Panc1 (cell line): ENCODE data around the gene MCTP1. TPM values are rescaled to one million over a fixed set of nuclear protein-coding genes. Genes with fewer than 3 reads are reported as not detected.

Source experiments
- ATAC-seq: fragments of 200-7000 bp; cut with Tn5 transposase; 2 replicates; pipeline ENCODE4 v1.9.1; 2020; ENCODE audit warnings: mild to moderate bottlenecking, moderate library complexity
- BruUV-seq: library from RNA; stranded (reverse); fragments of 400-500 nt; replicated peaks from 2 replicates; lab custom pipeline; 2021; lab: Mats Ljungman, UMichigan
- CTCF ChIA-PET: fragments of 300-600 bp; sonication (Branson Sonifier 250); formaldehyde crosslinking; loops from one replicate; lab custom pipeline; 2022; ENCODE audit warnings: antibody characterized with exemption; lab: Charles Lee
- POLR2A ChIA-PET: fragments of 300-600 bp; sonication (Branson Sonifier 250); formaldehyde crosslinking; loops from one replicate; lab custom pipeline; 2022; ENCODE audit warnings: antibody characterized with exemption; lab: Charles Lee
- DNase-seq: peaks from one replicate; pipeline ENCODE4 v3.0.0-alpha.2; 2010; ENCODE audit warnings: low read depth, low spot score
- H3K27ac ChIP-seq: 2 replicates; pipeline ENCODE4 v1.5.1; 2011; ENCODE audit warnings: mild to moderate bottlenecking, low read length, inconsistent platforms
- H3K27me3 ChIP-seq: fragments of 200-500 bp; sonication (Bioruptor generic); 2 replicates; pipeline ENCODE4 v1.6.0; 2014; ENCODE audit warnings: low read length, inconsistent platforms; ENCODE audit not compliant: control insufficient read depth, insufficient read depth
- H3K36me3 ChIP-seq: fragments of 200-500 bp; sonication (Bioruptor generic); 2 replicates; pipeline ENCODE4 v1.5.1; 2014; ENCODE audit warnings: inconsistent platforms, mild to moderate bottlenecking, low read length, moderate library complexity; ENCODE audit not compliant: control insufficient read depth, insufficient read depth
- H3K4me1 ChIP-seq: 2 replicates; pipeline ENCODE4 v1.5.1; 2011; ENCODE audit warnings: inconsistent platforms, mild to moderate bottlenecking, low read length, moderate library complexity; ENCODE audit not compliant: control insufficient read depth, insufficient read depth
- H3K4me3 ChIP-seq, 2 experiments: 2 replicates each; pipeline ENCODE4 v1.5.1; 2011 to 2012; ENCODE audit warnings: low read depth in 2 of 2, low read length in 2 of 2, mild to moderate bottlenecking in 2 of 2, inconsistent platforms in 1 of 2, moderate library complexity in 1 of 2
- H3K9me3 ChIP-seq: fragments of 200-500 bp; sonication (Bioruptor generic); 2 replicates; pipeline ENCODE4 v1.5.1; 2014; ENCODE audit warnings: low read depth, mild to moderate bottlenecking, inconsistent platforms, low read length, moderate library complexity; ENCODE audit not compliant: control insufficient read depth, insufficient read depth
- POLR2AphosphoS5 ChIP-seq: IDR thresholded peaks from 2 replicates; pipeline ENCODE4 v1.6.1; 2012; ENCODE audit warnings: mild to moderate bottlenecking, low read depth, low read length, moderate library complexity
- SIN3A ChIP-seq: IDR thresholded peaks from 2 replicates; pipeline ENCODE4 v1.6.1; 2012; ENCODE audit warnings: low read depth, mild to moderate bottlenecking, low read length, moderate library complexity, borderline replicate concordance; ENCODE audit not compliant: insufficient read depth
- TCF7L2 ChIP-seq: IDR thresholded peaks from 2 replicates; pipeline ENCODE4 v1.6.1; 2011; ENCODE audit warnings: mild to moderate bottlenecking, low read depth, low read length, inconsistent platforms
- in situ Hi-C: cut with HindIII; loops from 2 replicates; pipeline ENCODE4 v1.10.0; 2016; ENCODE audit warnings: low sequenced_read_pairs, low pct_unique_long_range_greater_than_20kb
- intact Hi-C: fragments of 100-400 bp; cut with micrococcal nuclease; formaldehyde crosslinking; loops from one replicate; pipeline ENCODE4 v1.10.0; 2022; ENCODE audit not compliant: unreplicated experiment
- total RNA-seq: library from RNA; stranded (reverse); gene quantifications from one replicate; pipeline ENCODE4 v1.2.1, GENCODE V29; 2021; ENCODE audit not compliant: unreplicated experiment
- TF ChIP-seq, protein P1 (sequence below): fragments of 450-650 bp; IDR thresholded peaks from 2 replicates; pipeline ENCODE4 v1.5.1; 2017; ENCODE audit warnings: mild to moderate bottlenecking
- TF ChIP-seq, protein P2 (sequence below), 2 experiments: IDR thresholded peaks; 2 replicates each; pipeline ENCODE4 v1.6.1; 2011 to 2012; ENCODE audit warnings: low read depth in 2 of 2, control low read depth in 1 of 2, low read length in 1 of 2, mild to moderate bottlenecking in 1 of 2, moderate library complexity in 1 of 2; ENCODE audit not compliant: insufficient read depth in 1 of 2

MCTP1 gene
- total RNA-seq, 1 experiment from 2014 or later = 39.8 TPM

- Histone ChIP-seq H3K4me1 (no peaks in the 10 kb centered on the region), H3K4me3 (no peak overlapping the region), H3K36me3 (no peaks in the 10 kb centered on the region; the same call in 1 of the 2 replicates), H3K27me3 (no peaks in the 10 kb centered on the region), H3K9me3 (no peaks in the 10 kb centered on the region), H3K27ac (no peak overlapping the region)
- no peak for DNase-seq
- TF ChIP-seq, protein P1, sequence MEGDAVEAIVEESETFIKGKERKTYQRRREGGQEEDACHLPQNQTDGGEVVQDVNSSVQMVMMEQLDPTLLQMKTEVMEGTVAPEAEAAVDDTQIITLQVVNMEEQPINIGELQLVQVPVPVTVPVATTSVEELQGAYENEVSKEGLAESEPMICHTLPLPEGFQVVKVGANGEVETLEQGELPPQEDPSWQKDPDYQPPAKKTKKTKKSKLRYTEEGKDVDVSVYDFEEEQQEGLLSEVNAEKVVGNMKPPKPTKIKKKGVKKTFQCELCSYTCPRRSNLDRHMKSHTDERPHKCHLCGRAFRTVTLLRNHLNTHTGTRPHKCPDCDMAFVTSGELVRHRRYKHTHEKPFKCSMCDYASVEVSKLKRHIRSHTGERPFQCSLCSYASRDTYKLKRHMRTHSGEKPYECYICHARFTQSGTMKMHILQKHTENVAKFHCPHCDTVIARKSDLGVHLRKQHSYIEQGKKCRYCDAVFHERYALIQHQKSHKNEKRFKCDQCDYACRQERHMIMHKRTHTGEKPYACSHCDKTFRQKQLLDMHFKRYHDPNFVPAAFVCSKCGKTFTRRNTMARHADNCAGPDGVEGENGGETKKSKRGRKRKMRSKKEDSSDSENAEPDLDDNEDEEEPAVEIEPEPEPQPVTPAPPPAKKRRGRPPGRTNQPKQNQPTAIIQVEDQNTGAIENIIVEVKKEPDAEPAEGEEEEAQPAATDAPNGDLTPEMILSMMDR = no peak
- TF ChIP-seq, protein P2, sequence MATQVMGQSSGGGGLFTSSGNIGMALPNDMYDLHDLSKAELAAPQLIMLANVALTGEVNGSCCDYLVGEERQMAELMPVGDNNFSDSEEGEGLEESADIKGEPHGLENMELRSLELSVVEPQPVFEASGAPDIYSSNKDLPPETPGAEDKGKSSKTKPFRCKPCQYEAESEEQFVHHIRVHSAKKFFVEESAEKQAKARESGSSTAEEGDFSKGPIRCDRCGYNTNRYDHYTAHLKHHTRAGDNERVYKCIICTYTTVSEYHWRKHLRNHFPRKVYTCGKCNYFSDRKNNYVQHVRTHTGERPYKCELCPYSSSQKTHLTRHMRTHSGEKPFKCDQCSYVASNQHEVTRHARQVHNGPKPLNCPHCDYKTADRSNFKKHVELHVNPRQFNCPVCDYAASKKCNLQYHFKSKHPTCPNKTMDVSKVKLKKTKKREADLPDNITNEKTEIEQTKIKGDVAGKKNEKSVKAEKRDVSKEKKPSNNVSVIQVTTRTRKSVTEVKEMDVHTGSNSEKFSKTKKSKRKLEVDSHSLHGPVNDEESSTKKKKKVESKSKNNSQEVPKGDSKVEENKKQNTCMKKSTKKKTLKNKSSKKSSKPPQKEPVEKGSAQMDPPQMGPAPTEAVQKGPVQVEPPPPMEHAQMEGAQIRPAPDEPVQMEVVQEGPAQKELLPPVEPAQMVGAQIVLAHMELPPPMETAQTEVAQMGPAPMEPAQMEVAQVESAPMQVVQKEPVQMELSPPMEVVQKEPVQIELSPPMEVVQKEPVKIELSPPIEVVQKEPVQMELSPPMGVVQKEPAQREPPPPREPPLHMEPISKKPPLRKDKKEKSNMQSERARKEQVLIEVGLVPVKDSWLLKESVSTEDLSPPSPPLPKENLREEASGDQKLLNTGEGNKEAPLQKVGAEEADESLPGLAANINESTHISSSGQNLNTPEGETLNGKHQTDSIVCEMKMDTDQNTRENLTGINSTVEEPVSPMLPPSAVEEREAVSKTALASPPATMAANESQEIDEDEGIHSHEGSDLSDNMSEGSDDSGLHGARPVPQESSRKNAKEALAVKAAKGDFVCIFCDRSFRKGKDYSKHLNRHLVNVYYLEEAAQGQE (IDR thresholded peaks at IDR 0.05; ENCODE audit: insufficient read depth in 1 of 2, low read depth in 2 of 2, low read length in 1 of 2) = no peak
- no peak for TF ChIP-seq POLR2AphosphoS5
- no peak for TF ChIP-seq SIN3A
- no peak for TF ChIP-seq TCF7L2
- CTCF ChIA-PET = no interaction called here
- ATAC-seq = no peak
- POLR2A ChIA-PET = no interaction called here
- in situ Hi-C loops = no loop called here
- intact Hi-C loops = loop anchor here (10.0 kb wide), 1 partner anchor 331 kb away; no protein-coding TSS in a partner anchor
- BruUV-seq = no TSS peak
Measured at GRCh38 chr5:94855543-94855942, 429.4 kb downstream of the MCTP1 start.

- H3K4me3 ChIP-seq = no peak overlapping the region
- DNase-seq (no peak), ATAC-seq (no peak)
- H3K36me3 ChIP-seq = no peaks in the 10 kb centered on the region; the same call in 1 of the 2 replicates
- no TSS peak for BruUV-seq
- no peak overlapping the region for H3K27ac ChIP-seq
- in situ Hi-C loops (no loop called here), intact Hi-C loops (loop anchor here (10.0 kb wide), 1 partner anchor 328 kb away; no protein-coding TSS in a partner anchor)
- ChIA-PET CTCF (no interaction called here), POLR2A (no interaction called here)
- H3K9me3 ChIP-seq = no peaks in the 10 kb centered on the region
- TF ChIP-seq, protein P1 = no peak
- TF ChIP-seq POLR2AphosphoS5 (no peak), SIN3A (no peak), TCF7L2 (no peak)
- TF ChIP-seq, protein P2 (IDR thresholded peaks at IDR 0.05; ENCODE audit: insufficient read depth in 1 of 2, low read depth in 2 of 2, low read length in 1 of 2) = no peak
- no peaks in the 10 kb centered on the region; the same call in 1 of the 2 replicates for H3K4me1 ChIP-seq
- H3K27me3 ChIP-seq = no peaks in the 10 kb centered on the region
Measured at GRCh38 chr5:94853120-94853519, 431.8 kb downstream of the MCTP1 start.
